HG03039 (cell line): ENCODE measurements around the gene ZNF695.
"Not testable (repeated sequence)": the region's sequence is repeated elsewhere in the genome, so short reads cannot be mapped to it uniquely, and the experiment has no call there.

ENCODE experiments used
- ATAC-seq: cut with Tn5 transposase; IDR thresholded peaks from one replicate; pipeline ENCODE4 v1.9.1; 2021; ENCODE audit warnings: mild to moderate bottlenecking, moderate library complexity; ENCODE audit not compliant: unreplicated experiment

ZNF695 gene

GRCh38 chr1:247007511-247008405 lies at the start of gene ZNF695:
Gene ZNF695 (minus strand): TSS chr1:247008057. CDS start chr1:247007908, 149 bp downstream.
- ATAC-seq: peak; percentile 99

GRCh38 chr1:247056071-247056470 lies 48.2 kb upstream of the ZNF695 start:
- ATAC-seq: no peak

GRCh38 chr1:247054992-247055415 lies 47.1 kb upstream of the ZNF695 start:
- ATAC-seq: no peak

- no peak for ATAC-seq
Measured at GRCh38 chr1:247047702-247048101, 39.8 kb upstream of the ZNF695 start.

- no peak for ATAC-seq
Measured at GRCh38 chr1:247047260-247047659, 39.4 kb upstream of the ZNF695 start.

GRCh38 chr1:247043406-247043805 lies 35.5 kb upstream of the ZNF695 start:
- ATAC-seq: no peak

- ATAC-seq: no peak
Measured at GRCh38 chr1:247037511-247038320, 29.9 kb upstream of the ZNF695 start.

GRCh38 chr1:247032306-247032705 lies 24.4 kb upstream of the ZNF695 start:
- not testable (repeated sequence) for ATAC-seq

GRCh38 chr1:247024658-247025057 lies 16.8 kb upstream of the ZNF695 start:
- ATAC-seq: not testable (repeated sequence)

GRCh38 chr1:247013391-247013790 lies 5.5 kb upstream of the ZNF695 start:
- no peak for ATAC-seq

GRCh38 chr1:247008406-247008799 lies 546 bp upstream of the ZNF695 start:
- ATAC-seq: no peak

GRCh38 chr1:247004081-247004480 lies 3.8 kb downstream of the ZNF695 start:
- ATAC-seq: not testable (repeated sequence)

GRCh38 chr1:246989901-246990300 lies 18.0 kb downstream of the ZNF695 start:
- ATAC-seq: no peak

GRCh38 chr1:246988316-246988715 lies 19.5 kb downstream of the ZNF695 start:
- no peak for ATAC-seq

GRCh38 chr1:246987083-246987690 lies 20.7 kb downstream of the ZNF695 start:
- ATAC-seq: no peak

- ATAC-seq: no peak
Measured at GRCh38 chr1:246978785-246979184, 29.1 kb downstream of the ZNF695 start.

- no peak for ATAC-seq
Measured at GRCh38 chr1:246978281-246978680, 29.6 kb downstream of the ZNF695 start.

- ATAC-seq: no peak
Measured at GRCh38 chr1:246971969-246972368, 35.9 kb downstream of the ZNF695 start.

GRCh38 chr1:246971090-246971721 lies 36.7 kb downstream of the ZNF695 start:
- no peak for ATAC-seq

- ATAC-seq: no peak
Measured at GRCh38 chr1:246969621-246970020, 38.2 kb downstream of the ZNF695 start.

GRCh38 chr1:246966502-246966901 lies 41.4 kb downstream of the ZNF695 start:
- ATAC-seq: no peak
